Gastroesophageal sphincter (tissue), 4 donors: ENCODE measurements around the gene FAM156A. TPM values are rescaled to one million over a fixed set of nuclear protein-coding genes. Genes with fewer than 3 reads are reported as not detected.
"Not testable (repeated sequence)": the region's sequence is repeated elsewhere in the genome, so short reads cannot be mapped to it uniquely, and the experiment has no call there.

Experiments
- ATAC-seq: fragments of 150-250 bp; one replicate; pipeline ENCODE4 v1.9.1; 2016; ENCODE audit warnings: mild to moderate bottlenecking, moderate library complexity
- H3K27ac ChIP-seq, 4 donors: fragments of 200-600 bp; sonication (generic) in 3 of 4; 1 replicate in 3 of 4; 2 replicates in 1 of 4; pipeline ENCODE4 v1.5.1; 2016 to 2019
- H3K27me3 ChIP-seq: fragments of 200-600 bp; sonication (generic); one replicate; pipeline ENCODE4 v1.5.1; 2019
- H3K36me3 ChIP-seq, 2 donors: fragments of 200-600 bp; sonication (generic); one replicate each; pipeline ENCODE4 v1.5.1; 2019; ENCODE audit warnings: control low read depth in 1 of 2
- H3K4me1 ChIP-seq, 3 donors: fragments of 200-600 bp; sonication (generic); 1 replicate in 2 of 3; 2 replicates in 1 of 3; pipeline ENCODE4 v1.5.1; 2016 to 2019; ENCODE audit warnings: control low read depth in 2 of 3
- H3K4me3 ChIP-seq, 2 donors: fragments of 200-600 bp; sonication (generic); one replicate each; pipeline ENCODE4 v1.5.1; 2019; ENCODE audit warnings: mild to moderate bottlenecking in 1 of 2, moderate library complexity in 1 of 2
- H3K9me3 ChIP-seq, 3 donors: fragments of 200-600 bp; sonication (generic); one replicate each; pipeline ENCODE4 v1.5.1; 2017 to 2019; ENCODE audit warnings: control low read depth in 2 of 3
- EP300 ChIP-seq: sonication (generic); formaldehyde crosslinking; IDR thresholded peaks from one replicate; pipeline ENCODE4 v1.6.1; 2017; ENCODE audit warnings: antibody characterized with exemption, mild to moderate bottlenecking
- POLR2A ChIP-seq, 2 donors: fragments of 450-650 bp; IDR thresholded peaks; one replicate each; pipeline ENCODE4 v1.6.1; 2017; ENCODE audit warnings: antibody characterized with exemption in 2 of 2, mild to moderate bottlenecking in 2 of 2, moderate library complexity in 1 of 2
- POLR2AphosphoS5 ChIP-seq: sonication (generic); formaldehyde crosslinking; IDR thresholded peaks from one replicate; pipeline ENCODE4 v1.6.1; 2017; ENCODE audit warnings: antibody characterized with exemption
- WGBS, 2 donors: methylation state at CpG; one replicate each; pipeline ENCODE4 v1.1.5; 2018; ENCODE audit warnings: low coverage in 1 of 2; 5-methylcytosine and 5-hydroxymethylcytosine counted together
- total RNA-seq, 4 donors: library from RNA; depleted of rRNA; stranded (reverse); fragments of >200 nt; gene quantifications; one replicate each; pipeline ENCODE4 v1.1.0, GENCODE V29; 2016
- TF ChIP-seq, protein P1 (sequence below), 4 experiments: fragments of 200-600 bp in 2 of 4; fragments of 450-650 bp in 2 of 4; sonication (generic) in 1 of 4; IDR thresholded peaks; one replicate each; pipeline ENCODE4 v1.5.1; 2017 to 2019; ENCODE audit warnings: antibody characterized with exemption in 4 of 4, mild to moderate bottlenecking in 2 of 4, moderate library complexity in 2 of 4

Gene FAM156A
- total RNA-seq, 4 donors from 2014 or later, result 2.6 to 14.1 (median 10.7) TPM

DNA sequence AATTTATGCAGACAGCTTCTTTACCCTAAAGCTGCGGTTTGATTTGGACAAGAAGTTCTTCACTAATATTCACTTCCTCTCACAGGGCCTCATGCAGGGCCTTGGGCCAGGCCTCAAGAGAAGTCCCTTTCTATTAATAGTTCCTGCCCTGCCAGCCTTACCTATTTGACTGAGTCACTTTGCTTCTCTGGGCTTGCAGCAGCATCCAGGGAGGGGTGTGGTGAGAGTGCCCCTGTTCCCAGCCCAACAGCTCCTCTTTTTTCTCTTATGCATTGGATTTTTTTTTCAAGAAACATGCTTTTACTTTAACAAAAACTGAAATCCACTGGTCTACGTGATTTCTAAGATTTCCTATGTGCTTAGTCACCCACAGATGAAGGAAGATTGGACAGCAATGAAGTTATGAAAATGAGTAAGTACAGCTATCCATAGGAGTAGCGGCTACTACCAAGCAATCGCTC is 34.5 kb downstream of the FAM156A start:
- H3K4me3 ChIP-seq, result no peak overlapping the region
- TF ChIP-seq, protein P1, sequence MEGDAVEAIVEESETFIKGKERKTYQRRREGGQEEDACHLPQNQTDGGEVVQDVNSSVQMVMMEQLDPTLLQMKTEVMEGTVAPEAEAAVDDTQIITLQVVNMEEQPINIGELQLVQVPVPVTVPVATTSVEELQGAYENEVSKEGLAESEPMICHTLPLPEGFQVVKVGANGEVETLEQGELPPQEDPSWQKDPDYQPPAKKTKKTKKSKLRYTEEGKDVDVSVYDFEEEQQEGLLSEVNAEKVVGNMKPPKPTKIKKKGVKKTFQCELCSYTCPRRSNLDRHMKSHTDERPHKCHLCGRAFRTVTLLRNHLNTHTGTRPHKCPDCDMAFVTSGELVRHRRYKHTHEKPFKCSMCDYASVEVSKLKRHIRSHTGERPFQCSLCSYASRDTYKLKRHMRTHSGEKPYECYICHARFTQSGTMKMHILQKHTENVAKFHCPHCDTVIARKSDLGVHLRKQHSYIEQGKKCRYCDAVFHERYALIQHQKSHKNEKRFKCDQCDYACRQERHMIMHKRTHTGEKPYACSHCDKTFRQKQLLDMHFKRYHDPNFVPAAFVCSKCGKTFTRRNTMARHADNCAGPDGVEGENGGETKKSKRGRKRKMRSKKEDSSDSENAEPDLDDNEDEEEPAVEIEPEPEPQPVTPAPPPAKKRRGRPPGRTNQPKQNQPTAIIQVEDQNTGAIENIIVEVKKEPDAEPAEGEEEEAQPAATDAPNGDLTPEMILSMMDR (IDR thresholded peaks at IDR 0.05), result no peak
- TF ChIP-seq EP300, result no peak
- no peak for TF ChIP-seq POLR2A (IDR thresholded peaks at IDR 0.05)
- no peak for TF ChIP-seq POLR2AphosphoS5
- no peaks in the 10 kb centered on the region for H3K27me3 ChIP-seq
- no peaks in the 10 kb centered on the region for H3K36me3 ChIP-seq
- no peaks in the 10 kb centered on the region for H3K9me3 ChIP-seq
- 38 to 67% methylated on average over 3 of the region's 4 CpGs for WGBS, 2 donors
- peak overlapping the region; percentile 1 to 61 (median 60) for H3K27ac ChIP-seq
- ATAC-seq, result no peak
- H3K4me1 ChIP-seq, result peaks cover 0 to 16% (median 0%) of the 10 kb centered on the region in 3 donors

DNA sequence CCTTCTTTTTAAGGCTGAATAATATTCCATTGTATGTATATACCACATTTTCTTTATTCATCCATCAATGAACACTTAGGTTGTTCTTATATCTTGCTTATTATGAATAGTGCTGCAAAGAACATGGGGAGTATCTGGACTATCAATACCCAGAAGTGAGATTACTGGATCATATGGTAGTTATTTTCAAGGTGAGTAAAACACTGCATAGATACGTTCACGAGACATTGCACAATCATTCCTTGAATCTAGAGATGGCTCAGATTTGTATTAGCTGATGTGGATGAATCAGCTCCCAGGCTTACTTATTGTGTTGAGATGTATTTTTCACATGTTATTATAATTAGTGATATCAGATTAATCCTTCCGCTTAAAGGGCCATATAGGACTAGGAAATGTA is 43.6 kb downstream of the FAM156A start:
- no CpG with 5 or more reads among the region's 3 CpGs for WGBS, 2 donors

DNA sequence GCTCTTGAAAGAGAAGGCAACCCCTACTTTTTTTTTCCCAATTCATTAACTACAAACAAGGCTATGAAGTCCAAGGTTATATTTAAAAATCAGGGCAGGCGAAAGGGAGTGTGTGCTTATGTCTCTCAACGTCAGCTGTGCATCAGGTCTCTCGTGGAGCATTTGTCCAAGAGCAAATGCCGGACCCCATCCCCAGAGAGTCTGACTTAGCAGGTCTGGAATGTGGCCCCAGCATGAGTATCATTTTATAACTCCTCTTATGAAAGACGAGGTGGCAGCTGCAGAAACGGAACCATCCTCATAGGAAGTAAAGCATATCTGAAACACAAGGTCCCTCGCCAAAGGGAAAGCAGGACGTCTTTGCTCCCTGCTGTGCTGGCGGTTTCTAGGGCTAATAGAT is 44.6 kb downstream of the FAM156A start:
- not testable (repeated sequence) for H3K4me1 ChIP-seq, H3K4me3 ChIP-seq, H3K9me3 ChIP-seq, ATAC-seq, H3K27me3 ChIP-seq, H3K27ac ChIP-seq, H3K36me3 ChIP-seq
- WGBS, 2 donors, result no CpG with 5 or more reads among the region's 9 CpGs

More for the DNA sequence above, 43.6 kb downstream of the FAM156A start:
- not testable (repeated sequence) for H3K9me3 ChIP-seq, H3K4me3 ChIP-seq, H3K27me3 ChIP-seq, H3K36me3 ChIP-seq, H3K27ac ChIP-seq, H3K4me1 ChIP-seq, ATAC-seq

DNA sequence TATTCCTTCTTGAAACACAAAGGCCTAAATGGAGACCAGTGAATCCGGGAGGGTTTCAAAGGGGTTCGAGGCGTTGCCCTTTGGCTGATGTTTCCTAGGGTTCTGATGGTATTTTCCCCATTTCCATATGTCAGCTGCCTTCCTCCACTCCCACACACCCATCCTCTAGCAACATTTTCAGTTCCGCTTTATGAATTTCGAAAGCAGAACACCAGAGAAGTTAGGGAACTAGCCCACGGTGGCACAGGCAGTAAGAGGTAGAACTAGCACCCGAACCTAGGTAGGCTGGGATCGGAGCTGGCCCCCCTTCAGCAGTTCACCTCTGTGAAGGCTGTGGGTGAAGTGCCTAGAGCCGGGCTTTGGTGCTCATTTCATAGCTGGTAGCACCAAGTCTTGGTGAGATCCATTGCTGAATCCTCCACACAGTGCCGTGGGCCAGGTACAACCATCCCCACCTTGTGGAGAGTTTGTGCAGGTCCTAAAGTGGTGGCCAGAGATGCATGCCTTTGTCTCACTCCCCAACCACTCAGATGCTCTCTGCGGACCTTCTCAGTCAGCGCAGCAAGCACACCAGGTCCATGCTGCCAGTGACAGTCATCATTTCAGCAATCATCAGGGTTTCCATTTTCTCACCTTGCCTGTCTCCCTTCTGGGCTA is 48.9 kb downstream of the FAM156A start:
- not testable (repeated sequence) for ATAC-seq

DNA sequence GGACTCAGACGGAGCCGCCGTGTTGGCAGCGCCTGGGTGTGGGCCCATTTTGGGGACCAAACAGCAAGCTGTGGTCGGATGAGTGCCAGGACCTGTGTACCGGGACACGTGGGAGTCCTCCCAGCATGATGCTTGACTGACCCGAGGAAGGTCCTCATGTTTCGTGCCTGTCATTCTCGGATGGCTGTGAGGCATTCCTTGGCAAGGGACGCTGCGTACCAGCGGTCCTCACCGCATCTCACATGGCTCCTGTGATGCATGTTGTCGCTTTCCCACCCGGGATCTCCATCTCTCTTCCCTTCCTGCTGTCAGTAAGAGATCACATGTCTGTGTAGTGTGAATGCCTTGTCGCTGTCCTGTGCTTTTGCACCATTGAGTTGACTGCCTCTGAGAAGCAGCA is 50.4 kb downstream of the FAM156A start:
- not testable (repeated sequence) for H3K9me3 ChIP-seq, H3K27ac ChIP-seq, H3K4me3 ChIP-seq, H3K36me3 ChIP-seq, ATAC-seq, H3K4me1 ChIP-seq, H3K27me3 ChIP-seq
- WGBS, 2 donors, result no CpG with 5 or more reads among the region's 17 CpGs

More for the DNA sequence above, 48.9 kb downstream of the FAM156A start:
- H3K27ac ChIP-seq, H3K4me1 ChIP-seq, H3K4me3 ChIP-seq, H3K9me3 ChIP-seq, H3K36me3 ChIP-seq, H3K27me3 ChIP-seq: not testable (repeated sequence)
- no CpG with 5 or more reads among the region's 12 CpGs for WGBS, 2 donors

DNA sequence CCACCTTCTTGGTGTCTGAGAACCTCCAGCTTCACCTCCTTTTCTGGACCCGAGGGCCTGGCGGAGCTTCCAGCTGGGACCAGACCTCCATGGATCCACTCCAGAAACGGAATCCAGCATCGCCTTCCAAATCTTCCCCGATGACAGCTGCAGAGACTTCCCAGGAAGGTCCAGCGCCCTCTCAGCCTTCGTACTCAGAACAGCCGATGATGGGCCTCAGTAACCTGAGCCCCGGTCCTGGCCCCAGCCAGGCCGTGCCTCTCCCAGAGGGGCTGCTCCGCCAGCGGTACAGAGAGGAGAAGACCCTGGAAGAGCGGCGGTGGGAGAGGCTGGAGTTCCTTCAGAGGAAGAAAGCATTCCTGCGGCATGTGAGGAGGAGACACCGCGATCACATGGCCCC is 51.2 kb downstream of the FAM156A start:
- H3K4me3 ChIP-seq, H3K27me3 ChIP-seq, H3K27ac ChIP-seq, ATAC-seq, H3K9me3 ChIP-seq, H3K36me3 ChIP-seq, H3K4me1 ChIP-seq: not testable (repeated sequence)
- no CpG with 5 or more reads among the region's 17 CpGs for WGBS, 2 donors

DNA sequence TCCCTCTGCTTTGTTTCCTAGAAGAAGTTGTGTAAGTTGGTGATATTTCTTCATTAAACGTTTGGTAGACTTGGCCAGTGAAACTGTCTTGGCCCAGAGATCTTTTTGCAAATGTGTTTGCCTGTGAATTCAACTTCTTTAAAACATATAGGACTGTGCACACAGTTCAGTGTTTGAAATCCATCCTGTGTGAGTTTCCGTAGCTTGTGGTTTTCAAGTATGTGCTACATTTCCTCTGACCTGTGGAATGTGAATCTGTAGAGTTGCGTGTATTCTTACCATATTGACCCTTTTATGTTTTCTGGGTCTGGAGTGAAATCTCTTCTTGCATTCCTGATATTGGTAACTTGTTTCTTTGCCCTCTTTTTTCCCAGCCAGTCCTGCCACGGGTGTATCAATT is 52.2 kb downstream of the FAM156A start:
- H3K27me3 ChIP-seq, H3K27ac ChIP-seq, H3K4me3 ChIP-seq, H3K4me1 ChIP-seq, H3K9me3 ChIP-seq, H3K36me3 ChIP-seq, ATAC-seq: not testable (repeated sequence)
- no CpG with 5 or more reads among the region's 4 CpGs for WGBS, 2 donors

DNA sequence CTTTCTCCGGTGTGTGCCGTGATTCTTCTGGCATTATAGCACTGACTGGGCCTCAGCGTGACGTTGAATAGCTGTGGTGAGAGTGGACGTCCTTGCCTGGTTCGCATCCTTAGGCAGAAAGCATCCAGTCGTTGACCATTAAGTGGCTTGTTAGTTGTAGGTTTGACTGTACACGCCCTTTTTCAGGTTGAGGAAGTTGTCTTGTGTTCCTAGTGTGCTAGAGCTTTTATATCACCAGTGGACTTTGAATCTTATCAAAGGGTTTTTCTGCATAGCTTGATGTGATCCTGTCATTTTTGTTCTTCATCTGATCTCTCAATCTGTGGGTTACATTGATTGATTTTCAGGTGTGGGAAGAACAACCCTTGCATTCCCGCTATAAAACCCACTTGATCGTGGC is 52.8 kb downstream of the FAM156A start:
- H3K9me3 ChIP-seq, H3K36me3 ChIP-seq, H3K27ac ChIP-seq, ATAC-seq, H3K4me1 ChIP-seq, H3K4me3 ChIP-seq, H3K27me3 ChIP-seq: not testable (repeated sequence)
- no CpG with 5 or more reads among the region's 10 CpGs for WGBS, 2 donors

Other genes starting within 250 kb of the FAM156A start
- not detected for gene SSX2B, start 207.3 kb downstream of the FAM156A start, total RNA-seq
- not detected for gene SPANXN5, start 161.1 kb downstream of the FAM156A start, total RNA-seq
- gene XAGE5, start 147.2 kb downstream of the FAM156A start, total RNA-seq, result not detected
- gene XAGE3, start 90.4 kb downstream of the FAM156A start, total RNA-seq, result not detected
- gene FAM156B, start 61.2 kb downstream of the FAM156A start, total RNA-seq, result 10 to 100 TPM in 3 of 4 donors, 1 to 10 TPM in 1; 9.4 to 25.7 (median 17.0) TPM
- 1 to 10 TPM in 2 of 4 donors, under 1 TPM in 2; 0.67 to 2.5 (median 0.99) TPM for gene GPR173, start 90.3 kb upstream of the FAM156A start, total RNA-seq
- gene TSPYL2, start 123.8 kb upstream of the FAM156A start, total RNA-seq, result 100 to 1,000 TPM in 1 of 4 donors, 10 to 100 TPM in 3; 40.5 to 156 (median 89.8) TPM
- 10 to 100 TPM in 3 of 4 donors, 1 to 10 TPM in 1; 7.7 to 36.6 (median 13.7) TPM for gene KANTR, start 135.6 kb upstream of the FAM156A start, total RNA-seq